Stimulated activated naive B cell treated with anti-CD40 and anti-IgM and Interleukin-4, amounts not matched to agents 10 μg/mL and 1 μg/mL and 100 μg/mL, for 72 hours (primary cell): ENCODE data around the gene ZNF441.
"Not testable (repeated sequence)": the region's sequence is repeated elsewhere in the genome, so short reads cannot be mapped to it uniquely, and the experiment has no call there.

ENCODE experiments used
- ATAC-seq, 2 donors: fragments of 150-1000 bp; cut with Tn5 transposase; replicated peaks; 2 replicates each; pipeline ENCODE4 v1.10.0; 2021; ENCODE audit warnings: moderate library complexity in 1 of 2
- DNase-seq: peaks from one replicate; pipeline ENCODE4 v3.0.0; 2021
- H3K27ac Mint-ChIP-seq: one replicate; pipeline ENCODE4 v1.8.0; 2022; ENCODE audit warnings: mild to moderate bottlenecking, mixed read lengths
- H3K27me3 Mint-ChIP-seq, 2 donors: one replicate each; pipeline ENCODE4 v1.8.0; 2022; ENCODE audit warnings: mixed read lengths in 2 of 2
- H3K36me3 Mint-ChIP-seq, 2 donors: one replicate each; pipeline ENCODE4 v1.8.0; 2022; ENCODE audit warnings: mixed read lengths in 2 of 2, mild to moderate bottlenecking in 1 of 2
- H3K4me1 Mint-ChIP-seq, 2 donors: one replicate each; pipeline ENCODE4 v1.8.0; 2022; ENCODE audit warnings: mixed read lengths in 2 of 2, mild to moderate bottlenecking in 1 of 2
- H3K4me3 Mint-ChIP-seq, 2 donors: one replicate each; pipeline ENCODE4 v1.8.0; 2022; ENCODE audit warnings: mild to moderate bottlenecking in 2 of 2, mixed read lengths in 2 of 2, moderate library complexity in 1 of 2
- H3K9me3 Mint-ChIP-seq, 2 donors: one replicate each; pipeline ENCODE4 v1.8.0; 2022; ENCODE audit warnings: mixed read lengths in 2 of 2, mild to moderate bottlenecking in 1 of 2

ZNF441 gene

DNA sequence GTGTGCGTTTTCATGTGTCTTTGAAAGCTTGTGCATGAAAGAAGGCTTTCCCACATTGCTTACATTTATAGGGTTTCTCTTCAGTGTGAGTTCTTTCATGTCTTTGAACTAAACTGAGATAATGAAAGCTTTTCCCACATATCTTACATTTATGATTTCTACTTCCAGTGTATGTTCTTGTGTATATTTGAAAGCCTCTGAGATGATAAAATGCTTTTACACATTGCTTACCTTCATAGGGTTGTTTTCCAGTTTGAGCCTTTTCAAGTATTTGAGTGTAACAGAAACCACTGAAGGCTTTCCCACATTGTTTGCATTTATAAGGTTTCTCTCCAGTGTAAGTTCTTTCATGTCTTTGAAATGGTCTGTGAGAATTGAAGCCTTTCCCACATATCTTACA is 9.8 kb upstream of the ZNF441 start:
- Mint-ChIP-seq H3K36me3 (peaks cover 7 to 10% of the 10 kb centered on the region in 2 donors), H3K4me1 (no peaks in the 10 kb centered on the region), H3K4me3 (no peak overlapping the region), H3K27ac (no peak overlapping the region), H3K27me3 (peaks cover 20 to 35% of the 10 kb centered on the region in 2 donors), H3K9me3 (peaks cover 15 to 19% of the 10 kb centered on the region in 2 donors)
- DNase-seq (no peak), ATAC-seq (no peak)

- Mint-ChIP-seq H3K4me1 (no peaks in the 10 kb centered on the region), H3K36me3 (peaks cover 4 to 9% of the 10 kb centered on the region in 2 donors), H3K4me3 (no peak overlapping the region), H3K9me3 (peaks cover 15% of the 10 kb centered on the region in 2 donors), H3K27ac (no peak overlapping the region), H3K27me3 (peaks cover 3 to 8% of the 10 kb centered on the region in 2 donors)
- ATAC-seq = no peak
- DNase-seq = no peak
Observed at GRCh38 chr19:11759805-11760204, 7.0 kb upstream of the ZNF441 start.

DNA sequence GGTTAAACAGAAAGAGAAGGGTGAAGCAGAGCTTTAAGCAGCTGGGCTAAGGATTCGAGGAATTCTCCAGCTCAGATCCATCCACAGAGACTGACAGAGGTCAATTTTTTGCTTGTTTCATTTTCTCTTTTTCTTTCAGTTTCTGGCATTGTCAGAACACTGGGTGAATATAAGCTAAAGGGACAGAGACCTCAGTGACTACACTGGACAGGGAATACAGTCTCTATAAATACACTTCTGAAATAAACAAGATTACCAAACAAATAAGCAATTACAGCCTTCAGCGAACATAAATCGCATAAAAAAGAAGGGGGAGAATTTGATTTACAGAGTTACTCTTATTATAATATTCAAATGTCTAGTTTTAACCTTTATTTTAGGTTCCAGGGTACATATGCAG is 3.7 kb upstream of the ZNF441 start:
- H3K4me3 Mint-ChIP-seq = no peak overlapping the region

GRCh38 chr19:11763611-11764010 is 3.2 kb upstream of the ZNF441 start:
- ATAC-seq = no peak
- H3K27me3 Mint-ChIP-seq = peaks cover 3 to 6% of the 10 kb centered on the region in 2 donors
- H3K27ac Mint-ChIP-seq = no peak overlapping the region
- H3K4me1 Mint-ChIP-seq = peaks cover 9 to 11% of the 10 kb centered on the region in 2 donors
- H3K36me3 Mint-ChIP-seq = peaks cover 0 to 11% of the 10 kb centered on the region in 2 donors
- DNase-seq = no peak
- H3K9me3 Mint-ChIP-seq = peaks cover 5 to 8% of the 10 kb centered on the region in 2 donors
- no peak overlapping the region for H3K4me3 Mint-ChIP-seq

More for the DNA sequence above, 3.7 kb upstream of the ZNF441 start:
- ATAC-seq (no peak), DNase-seq (no peak)
- Mint-ChIP-seq H3K4me1 (peaks cover 5 to 6% of the 10 kb centered on the region in 2 donors), H3K36me3 (peaks cover 0 to 7% of the 10 kb centered on the region in 2 donors), H3K27ac (no peak overlapping the region), H3K27me3 (peaks cover 3 to 6% of the 10 kb centered on the region in 2 donors), H3K9me3 (peaks cover 5 to 8% of the 10 kb centered on the region in 2 donors)

DNA sequence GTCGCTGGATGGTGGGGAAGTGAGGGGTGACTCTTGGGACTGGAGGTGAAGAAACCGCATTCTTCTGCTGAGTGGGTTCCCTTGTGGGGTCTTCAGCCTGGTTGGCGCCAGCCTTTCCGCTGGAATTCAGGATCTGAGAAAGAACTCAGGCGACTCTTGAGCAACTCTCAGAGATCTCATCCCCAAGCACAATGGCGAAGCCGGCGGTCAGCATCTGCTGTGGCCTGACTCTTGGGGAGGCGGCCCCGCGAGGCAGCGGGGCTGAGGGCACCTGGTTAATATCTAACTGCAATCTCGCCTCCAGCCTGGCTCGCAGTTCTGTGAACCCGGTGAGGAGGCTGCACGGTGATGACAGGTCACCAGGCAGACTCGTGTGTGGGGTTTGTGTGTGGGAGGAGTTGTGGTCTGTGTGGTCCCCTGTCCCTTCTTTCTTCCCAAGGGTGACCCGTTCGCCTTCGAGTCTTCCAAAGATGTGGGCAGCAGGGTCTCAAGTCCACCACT is 883 bp downstream of the ZNF441 start:
- Mint-ChIP-seq H3K36me3 (peaks cover 21 to 43% of the 10 kb centered on the region in 2 donors), H3K27ac (peak overlapping the region; percentile 100), H3K4me1 (peaks cover 16% of the 10 kb centered on the region in 2 donors), H3K27me3 (no peaks in the 10 kb centered on the region), H3K4me3 (peak overlapping the region; percentile 96 to 100), H3K9me3 (peaks cover 27 to 29% of the 10 kb centered on the region in 2 donors)
- peak; percentile 41 to 48 for ATAC-seq
- peak; percentile 42 for DNase-seq

DNA sequence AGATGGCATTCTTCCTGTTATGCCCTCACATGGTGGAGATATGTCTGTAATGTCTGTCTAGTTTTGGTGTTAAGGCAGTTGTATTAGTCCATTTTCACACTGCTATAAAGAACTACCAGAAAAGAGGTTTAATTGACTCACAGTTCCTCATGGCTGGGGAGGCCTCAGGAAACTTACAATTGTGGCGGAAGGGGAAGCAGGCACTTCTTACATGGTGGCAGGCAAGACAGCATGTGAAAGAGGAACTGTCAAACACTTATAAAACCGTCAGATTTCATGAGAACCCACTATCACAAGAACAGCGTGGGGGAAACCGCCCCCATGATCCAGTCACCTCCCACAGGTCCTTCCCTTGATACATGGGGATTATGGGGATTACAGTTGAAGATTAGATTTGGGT is 3.2 kb downstream of the ZNF441 start:
- DNase-seq (no peak), ATAC-seq (no peak)
- Mint-ChIP-seq H3K9me3 (peaks cover 22 to 37% of the 10 kb centered on the region in 2 donors), H3K27ac (peak overlapping the region; percentile 20), H3K4me1 (peaks cover 16 to 17% of the 10 kb centered on the region in 2 donors), H3K36me3 (peaks cover 29 to 56% of the 10 kb centered on the region in 2 donors), H3K27me3 (no peaks in the 10 kb centered on the region), H3K4me3 (no peak overlapping the region)

DNA sequence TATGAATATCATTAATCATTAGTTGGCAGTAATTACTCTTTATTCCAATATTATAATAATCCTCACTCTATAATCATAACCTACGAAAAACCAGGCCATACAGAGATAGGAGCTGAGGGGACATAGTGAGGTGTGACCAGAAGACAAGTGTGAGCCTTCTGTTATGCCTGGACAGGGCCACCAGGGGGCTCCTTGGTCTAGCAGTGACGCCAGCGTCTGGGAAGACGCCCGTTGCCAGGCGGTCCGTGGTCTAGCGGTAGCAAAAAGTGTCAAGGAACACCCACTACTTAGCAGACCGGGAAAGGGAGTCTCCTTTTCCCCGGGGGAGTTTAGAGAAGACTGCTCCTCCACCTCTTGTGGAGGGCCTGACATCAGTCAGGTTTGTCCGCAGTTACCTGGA is 4.7 kb downstream of the ZNF441 start:
- not testable (repeated sequence) for ATAC-seq

GRCh38 chr19:11776669-11777068 is 9.9 kb downstream of the ZNF441 start:
- peaks cover 18 to 23% of the 10 kb centered on the region in 2 donors for H3K9me3 Mint-ChIP-seq
- H3K4me1 Mint-ChIP-seq, H3K27ac Mint-ChIP-seq, ATAC-seq, H3K27me3 Mint-ChIP-seq, H3K4me3 Mint-ChIP-seq, DNase-seq: not testable (repeated sequence)
- peaks cover 59 to 81% of the 10 kb centered on the region in 2 donors for H3K36me3 Mint-ChIP-seq

More for the DNA sequence above, 4.7 kb downstream of the ZNF441 start:
- H3K9me3 Mint-ChIP-seq = peaks cover 22 to 37% of the 10 kb centered on the region in 2 donors
- not testable (repeated sequence) for H3K27me3 Mint-ChIP-seq, H3K4me3 Mint-ChIP-seq, H3K27ac Mint-ChIP-seq, DNase-seq
- peaks cover 16 to 17% of the 10 kb centered on the region in 2 donors for H3K4me1 Mint-ChIP-seq
- H3K36me3 Mint-ChIP-seq = peaks cover 34 to 65% of the 10 kb centered on the region in 2 donors

GRCh38 chr19:11780431-11781020 is 13.7 kb downstream of the ZNF441 start:
- H3K27ac Mint-ChIP-seq = no peak overlapping the region
- H3K4me1 Mint-ChIP-seq = no peaks in the 10 kb centered on the region
- H3K4me3 Mint-ChIP-seq = no peak overlapping the region
- H3K27me3 Mint-ChIP-seq = no peaks in the 10 kb centered on the region
- H3K36me3 Mint-ChIP-seq = peaks cover 64 to 80% of the 10 kb centered on the region in 2 donors
- H3K9me3 Mint-ChIP-seq = peaks cover 14 to 20% of the 10 kb centered on the region in 2 donors
- DNase-seq (no peak), ATAC-seq (no peak)

GRCh38 chr19:11781295-11782057 is 14.7 kb downstream of the ZNF441 start:
- no peaks in the 10 kb centered on the region for H3K27me3 Mint-ChIP-seq
- H3K27ac Mint-ChIP-seq = no peak overlapping the region
- no peaks in the 10 kb centered on the region for H3K4me1 Mint-ChIP-seq
- no peak overlapping the region for H3K4me3 Mint-ChIP-seq
- DNase-seq (no peak), ATAC-seq (peak; percentile 46 to 71)
- peaks cover 14 to 23% of the 10 kb centered on the region in 2 donors for H3K9me3 Mint-ChIP-seq
- H3K36me3 Mint-ChIP-seq = peaks cover 62 to 78% of the 10 kb centered on the region in 2 donors

DNA sequence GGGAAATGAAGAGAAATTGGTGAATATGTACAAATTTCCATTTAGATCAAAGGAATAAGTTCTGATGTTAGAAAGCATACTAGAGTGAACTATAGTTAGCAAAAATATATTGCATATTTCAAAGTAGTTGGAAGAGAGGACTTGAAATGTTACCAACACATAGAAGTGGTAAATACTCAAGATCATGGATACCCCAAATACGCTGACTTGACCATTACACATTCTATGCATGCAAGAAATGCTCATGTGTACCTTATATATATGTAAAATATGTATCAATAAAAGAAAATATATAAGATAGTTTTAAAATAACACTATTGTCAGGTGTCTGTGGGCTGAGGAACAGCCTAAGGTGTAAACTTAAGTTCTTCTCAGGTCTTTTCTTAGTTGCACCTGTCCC is 17.0 kb downstream of the ZNF441 start:
- peaks cover 52 to 63% of the 10 kb centered on the region in 2 donors for H3K36me3 Mint-ChIP-seq
- no peak overlapping the region for H3K4me3 Mint-ChIP-seq
- H3K27me3 Mint-ChIP-seq = no peaks in the 10 kb centered on the region
- ATAC-seq (no peak), DNase-seq (no peak)
- H3K4me1 Mint-ChIP-seq = no peaks in the 10 kb centered on the region
- peaks cover 14 to 28% of the 10 kb centered on the region in 2 donors for H3K9me3 Mint-ChIP-seq
- no peak overlapping the region for H3K27ac Mint-ChIP-seq

DNA sequence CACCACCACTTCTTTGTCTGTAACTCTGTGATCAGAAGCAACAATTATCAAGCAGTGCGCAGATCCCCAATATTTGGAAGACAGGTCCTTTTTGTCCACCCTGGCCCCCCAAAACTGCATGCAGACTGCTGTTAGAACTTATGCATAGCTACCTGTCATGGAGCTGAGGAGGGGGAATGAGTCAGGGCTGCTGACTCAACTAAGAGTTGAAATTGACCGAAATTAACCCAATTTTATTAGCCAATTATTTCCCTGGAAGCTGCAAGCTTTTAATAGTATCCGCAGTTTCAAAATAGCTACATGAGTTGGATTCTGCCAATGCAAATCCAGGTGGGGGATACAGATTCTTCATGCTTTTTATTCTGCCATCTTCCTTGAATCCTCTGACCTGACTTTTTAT is 17.6 kb downstream of the ZNF441 start:
- no peaks in the 10 kb centered on the region for H3K27me3 Mint-ChIP-seq
- ATAC-seq = no peak
- peaks cover 14 to 30% of the 10 kb centered on the region in 2 donors for H3K9me3 Mint-ChIP-seq
- H3K27ac Mint-ChIP-seq = no peak overlapping the region
- H3K36me3 Mint-ChIP-seq = peaks cover 48 to 57% of the 10 kb centered on the region in 2 donors
- no peak overlapping the region for H3K4me3 Mint-ChIP-seq
- no peaks in the 10 kb centered on the region for H3K4me1 Mint-ChIP-seq
- DNase-seq = no peak

DNA sequence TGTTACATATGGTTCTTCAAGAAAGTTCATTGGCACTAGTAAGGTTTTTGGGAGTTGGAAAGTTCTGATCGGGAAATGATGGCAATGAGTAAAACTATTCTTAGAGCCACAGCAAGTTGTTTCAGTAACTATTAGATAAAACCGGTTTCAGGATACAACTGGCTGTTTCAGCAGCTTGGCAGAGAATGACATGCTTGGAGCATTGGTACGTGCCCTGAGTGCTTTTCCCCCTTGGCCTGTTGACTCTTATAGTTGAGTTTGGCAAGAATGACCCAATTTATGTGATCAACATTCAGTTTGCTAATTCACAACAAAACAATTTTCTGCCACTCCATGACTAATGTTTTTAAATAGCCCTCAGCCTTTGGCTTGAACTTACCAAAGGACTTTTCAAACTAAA is 20.7 kb downstream of the ZNF441 start:
- DNase-seq = no peak
- ATAC-seq = no peak
- Mint-ChIP-seq H3K27ac (no peak overlapping the region), H3K4me1 (peaks cover 0 to under 1% of the 10 kb centered on the region in 2 donors), H3K36me3 (peaks cover 27 to 33% of the 10 kb centered on the region in 2 donors), H3K27me3 (no peaks in the 10 kb centered on the region), H3K9me3 (peaks cover 24 to 28% of the 10 kb centered on the region in 2 donors), H3K4me3 (no peak overlapping the region)

- Mint-ChIP-seq H3K4me3 (no peak overlapping the region), H3K4me1 (peaks cover 7 to 24% of the 10 kb centered on the region in 2 donors), H3K27me3 (no peaks in the 10 kb centered on the region), H3K27ac (no peak overlapping the region), H3K9me3 (peaks cover 12 to 18% of the 10 kb centered on the region in 2 donors), H3K36me3 (no peaks in the 10 kb centered on the region)
- DNase-seq (no peak), ATAC-seq (no peak)
Observed at GRCh38 chr19:11792942-11793341, 26.1 kb downstream of the ZNF441 start.
